GM18505 (cell line): ENCODE measurements around the gene KIAA1328.

Source experiments
- ATAC-seq: cut with Tn5 transposase; IDR thresholded peaks from one replicate; pipeline ENCODE4 v1.9.1; 2021; ENCODE audit not compliant: unreplicated experiment
- POLR2A ChIP-seq: IDR thresholded peaks from 4 replicates; pipeline ENCODE4 v1.6.1; 2011; ENCODE audit warnings: borderline replicate concordance; ENCODE audit not compliant: insufficient read depth, insufficient read length; ENCODE audit errors: extremely low read depth

The KIAA1328 gene

DNA sequence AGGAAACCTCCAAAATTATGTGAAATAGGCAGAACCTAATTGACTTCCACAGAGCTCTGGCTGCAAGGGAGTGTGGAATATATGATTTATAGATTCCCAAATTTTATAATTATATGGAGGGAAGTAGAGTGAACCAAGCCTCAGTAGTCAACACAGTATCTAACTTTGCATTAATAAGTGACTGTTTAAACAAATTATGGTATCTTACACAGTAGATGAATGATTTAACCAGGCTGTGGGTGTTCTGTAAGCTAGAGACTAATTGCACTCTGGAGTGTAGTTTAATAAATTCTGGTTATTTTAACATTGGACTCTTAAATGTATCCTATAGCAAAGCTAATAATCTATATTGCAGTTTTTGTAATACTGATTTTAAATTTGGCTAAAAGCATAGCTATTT is 183.5 kb downstream of the KIAA1328 start:
- no peak for ATAC-seq
- TF ChIP-seq POLR2A: no peak

- no peak for TF ChIP-seq POLR2A
- no peak for ATAC-seq
These were observed 190.4 kb downstream of the KIAA1328 start for GRCh38 chr18:37019157-37019827.

DNA sequence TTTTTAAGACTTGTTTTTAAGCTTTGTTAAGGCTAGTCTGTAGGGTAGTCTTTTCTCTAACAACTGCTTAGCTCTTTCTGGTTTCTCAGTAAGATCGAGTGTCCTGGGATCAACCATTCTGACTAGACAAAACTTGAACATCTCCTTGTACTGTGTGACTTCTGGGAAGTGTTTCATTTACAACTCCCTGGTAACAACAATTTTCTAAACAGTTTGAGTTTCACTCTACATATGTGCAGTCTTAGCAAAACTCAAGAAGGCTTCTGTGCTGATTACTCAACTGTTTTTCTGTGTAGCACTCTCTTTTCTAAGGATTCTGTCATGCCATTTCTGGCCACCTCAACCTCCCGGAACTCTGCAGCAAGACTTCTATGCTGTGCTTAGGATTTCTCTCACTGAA is 204.5 kb downstream of the KIAA1328 start:
- no peak for ATAC-seq
- TF ChIP-seq POLR2A: no peak

DNA sequence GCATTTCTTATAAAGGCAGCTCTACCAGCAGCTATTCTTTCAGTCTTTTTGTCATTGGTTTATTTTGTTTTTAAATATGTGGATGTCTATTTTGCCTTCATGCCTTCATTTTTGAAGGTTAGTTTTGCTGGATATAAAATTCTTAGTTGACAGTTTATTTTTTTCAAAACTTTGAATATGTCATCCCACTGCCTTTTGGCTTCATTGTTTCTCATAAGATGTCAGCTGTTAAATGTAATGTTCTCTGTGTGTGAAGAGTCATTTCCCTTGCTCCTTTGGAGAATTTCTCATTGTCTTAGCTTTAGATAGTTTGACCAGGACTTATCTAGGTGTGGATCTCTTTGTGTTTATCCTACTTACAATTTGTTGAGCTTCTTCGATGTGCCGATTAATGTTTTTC is 213.5 kb downstream of the KIAA1328 start:
- TF ChIP-seq POLR2A: no peak

DNA sequence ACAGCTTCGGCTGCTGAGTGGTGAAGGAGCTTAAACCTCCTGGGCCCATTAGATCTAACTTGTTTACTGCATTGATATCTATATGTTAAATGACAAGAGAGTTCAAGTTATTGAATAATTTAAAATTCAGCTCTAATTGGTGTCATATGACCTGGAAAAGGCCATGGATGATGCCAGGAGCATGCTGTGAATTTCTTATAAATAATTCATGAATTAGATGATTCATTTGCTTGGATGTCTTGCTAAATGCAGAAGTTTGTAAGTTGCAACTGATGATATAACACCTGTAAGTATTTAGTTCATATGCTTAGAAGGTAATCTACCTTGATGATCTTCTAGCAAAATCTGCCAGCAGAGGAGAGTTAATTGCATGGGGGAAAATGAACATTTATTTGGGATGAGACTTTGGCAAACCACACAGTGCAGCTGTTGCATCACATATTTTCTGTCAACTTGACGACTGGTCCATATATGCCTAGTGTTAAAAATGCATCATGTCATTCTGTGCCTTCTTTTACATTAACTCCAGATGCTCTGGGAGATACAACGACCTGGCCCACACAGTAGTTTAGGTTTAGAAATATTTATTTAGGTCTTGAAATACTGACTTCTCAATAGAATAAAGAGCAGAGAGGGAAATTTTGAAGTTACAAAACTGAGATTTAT is 226.3 kb downstream of the KIAA1328 start:
- no peak for ATAC-seq
- no peak for TF ChIP-seq POLR2A

More for the DNA sequence above, 213.5 kb downstream of the KIAA1328 start:
- no peak for ATAC-seq

DNA sequence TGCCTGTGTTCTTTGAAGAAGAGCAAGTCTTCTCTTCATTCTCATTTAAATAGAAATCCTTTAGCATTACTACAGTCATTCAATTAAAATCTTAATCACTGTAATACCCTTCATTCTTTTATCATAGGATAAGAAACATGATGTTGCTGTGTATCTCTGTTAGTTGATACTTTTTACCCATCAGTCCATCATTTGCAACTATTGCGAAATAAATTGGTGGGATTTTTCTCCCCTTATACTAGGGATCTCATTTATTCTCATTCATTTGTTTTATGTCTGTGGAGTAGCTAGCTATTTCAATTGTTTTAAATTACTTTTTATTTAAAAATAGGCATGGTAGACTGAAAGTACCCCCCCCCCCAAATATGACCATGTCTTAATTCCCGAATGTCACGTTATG is 235.3 kb downstream of the KIAA1328 start:
- TF ChIP-seq POLR2A: no peak
- no peak for ATAC-seq

DNA sequence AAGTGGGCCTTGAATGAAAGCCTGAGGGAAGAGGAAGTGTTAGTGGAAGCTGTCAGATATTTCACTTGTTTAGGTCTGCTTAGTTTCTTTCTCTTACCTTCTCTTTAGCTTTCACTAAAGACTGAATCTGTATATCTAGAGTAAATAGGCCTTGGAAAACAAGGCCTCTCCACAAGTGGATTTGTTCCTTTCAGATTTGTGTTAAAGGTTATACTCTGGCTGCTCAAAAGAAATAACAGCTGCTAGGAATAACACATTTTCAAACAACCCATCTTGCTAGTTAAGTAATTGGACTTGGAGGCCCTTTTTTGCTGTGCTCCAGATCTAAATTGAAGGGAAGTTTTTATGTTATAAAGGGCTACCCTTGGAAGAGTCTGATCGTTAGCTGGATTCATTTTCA is 236.3 kb downstream of the KIAA1328 start:
- ATAC-seq: no peak

DNA sequence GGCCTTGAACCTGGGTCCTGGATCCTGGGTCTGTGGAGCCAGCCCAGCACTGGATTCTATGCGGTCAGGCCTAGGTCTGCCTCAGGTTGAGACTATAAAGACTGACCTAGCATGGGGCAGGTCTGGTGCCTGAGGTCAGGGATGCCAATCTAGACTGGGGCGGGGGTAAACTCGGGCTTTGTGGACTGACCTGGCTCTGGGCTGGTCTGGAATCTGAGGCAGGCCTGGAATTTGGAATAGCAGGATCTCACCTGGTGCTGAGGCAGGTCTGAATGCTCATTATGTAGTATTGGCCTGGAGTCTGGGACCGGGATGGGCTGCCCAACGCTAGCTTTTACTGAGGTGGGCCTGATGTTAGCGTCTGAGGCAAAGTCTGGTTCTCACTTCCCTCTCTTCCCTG is 256.0 kb downstream of the KIAA1328 start:
- no peak for ATAC-seq
- TF ChIP-seq POLR2A: no peak

More for the DNA sequence above, 236.3 kb downstream of the KIAA1328 start:
- TF ChIP-seq POLR2A: no peak

DNA sequence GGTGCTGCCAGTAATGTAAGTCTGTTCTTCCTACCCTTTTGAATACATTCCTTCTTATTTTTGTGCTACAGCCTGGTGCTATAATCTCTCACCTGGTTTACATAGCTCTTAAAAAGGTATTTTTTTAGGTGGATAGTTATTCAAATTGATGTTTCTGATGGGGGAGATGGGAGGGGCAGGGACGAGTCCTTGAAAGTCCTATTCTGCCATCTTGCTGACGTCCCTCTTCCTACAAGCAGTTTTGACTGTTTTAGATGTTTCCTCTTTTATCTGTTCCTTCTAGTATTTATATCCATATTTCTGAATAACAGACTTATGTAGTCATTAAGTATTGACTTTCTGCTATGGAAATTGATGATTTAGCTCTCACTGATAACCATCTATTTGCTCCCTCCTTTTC is 256.4 kb downstream of the KIAA1328 start:
- TF ChIP-seq POLR2A: no peak

DNA sequence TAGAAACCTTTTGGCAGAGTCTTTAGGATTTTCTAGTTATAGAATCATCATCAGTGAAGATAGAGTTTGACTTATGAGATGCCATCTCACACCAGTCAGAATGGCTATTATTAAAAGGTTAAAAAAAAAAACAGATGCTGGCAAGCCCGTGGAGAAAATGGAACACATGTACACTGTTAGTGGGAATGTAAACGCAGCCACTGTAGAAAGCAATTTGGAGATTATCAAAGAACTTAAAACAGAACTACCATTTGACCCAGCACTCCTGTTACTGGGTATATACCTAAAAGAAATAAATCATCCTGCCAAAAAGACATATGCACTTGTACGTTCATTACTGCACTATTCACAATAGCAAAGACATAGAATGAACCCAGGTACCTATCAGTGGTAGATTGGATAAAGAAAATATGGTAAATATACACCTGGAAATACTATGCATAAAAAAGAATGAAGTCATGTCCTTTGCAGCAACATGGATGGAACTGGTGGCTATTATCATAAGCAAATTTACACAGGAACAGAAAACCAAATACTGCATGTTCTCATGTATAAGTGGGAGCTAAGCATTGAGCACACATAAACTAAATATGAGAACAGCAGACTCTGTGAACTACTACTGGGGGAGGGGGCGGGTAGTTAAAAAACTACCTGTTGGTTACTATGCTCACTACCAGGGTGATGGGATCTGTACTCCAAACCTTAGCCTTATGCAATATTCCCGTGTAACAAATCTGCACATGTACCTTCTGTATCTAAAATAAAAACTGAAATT is 279.0 kb downstream of the KIAA1328 start:
- no peak for ATAC-seq
- no peak for TF ChIP-seq POLR2A

More for the DNA sequence above, 256.4 kb downstream of the KIAA1328 start:
- ATAC-seq: no peak

- ATAC-seq: no peak
- no peak for TF ChIP-seq POLR2A
These were observed 293.9 kb downstream of the KIAA1328 start for GRCh38 chr18:37122877-37123276.

GRCh38 chr18:37124516-37124915 is 295.6 kb downstream of the KIAA1328 start:
- no peak for ATAC-seq
- no peak for TF ChIP-seq POLR2A

GRCh38 chr18:37135177-37135576 is 306.2 kb downstream of the KIAA1328 start:
- ATAC-seq: no peak
- no peak for TF ChIP-seq POLR2A

GRCh38 chr18:37138456-37138855 is 309.5 kb downstream of the KIAA1328 start:
- no peak for ATAC-seq
- TF ChIP-seq POLR2A: no peak
